Measurements from ENCODE around the gene PIWIL4.
"Not testable (repeated sequence)": the region's sequence is repeated elsewhere in the genome, so short reads cannot be mapped to it uniquely, and the experiment has no call there.

The PIWIL4 gene

GRCh38 chr11:94546886-94547285 lies 20.3 kb upstream of the PIWIL4 start:
- DNase-seq (ENCODE audit: low read depth in 2 of 2, low spot score in 1 of 2), result no peak

- DNase-seq (ENCODE audit: low read depth in 2 of 2, low spot score in 1 of 2), result no peak
Measured at GRCh38 chr11:94549146-94549545, 18.0 kb upstream of the PIWIL4 start.

- DNase-seq (ENCODE audit: low read depth in 2 of 2, low spot score in 1 of 2), result no peak
Measured at GRCh38 chr11:94550513-94550912, 16.7 kb upstream of the PIWIL4 start.

- DNase-seq (ENCODE audit: low read depth in 2 of 2, low spot score in 1 of 2), result no peak
Measured at GRCh38 chr11:94553938-94554337, 13.2 kb upstream of the PIWIL4 start.

GRCh38 chr11:94555752-94556329 lies 11.3 kb upstream of the PIWIL4 start:
- DNase-seq (ENCODE audit: low read depth in 2 of 2, low spot score in 1 of 2), result not testable (repeated sequence)

GRCh38 chr11:94557421-94557820 lies 9.7 kb upstream of the PIWIL4 start:
- DNase-seq (ENCODE audit: low read depth in 2 of 2, low spot score in 1 of 2), result no peak

GRCh38 chr11:94557992-94558391 lies 9.2 kb upstream of the PIWIL4 start:
- no peak for DNase-seq (ENCODE audit: low read depth in 2 of 2, low spot score in 1 of 2)

GRCh38 chr11:94558468-94558867 lies 8.7 kb upstream of the PIWIL4 start:
- DNase-seq (ENCODE audit: low read depth in 2 of 2, low spot score in 1 of 2), result no peak

- no peak for DNase-seq (ENCODE audit: low read depth in 2 of 2, low spot score in 1 of 2)
Measured at GRCh38 chr11:94558932-94559331, 8.2 kb upstream of the PIWIL4 start.

- no peak for DNase-seq (ENCODE audit: low read depth in 2 of 2, low spot score in 1 of 2)
Measured at GRCh38 chr11:94559361-94559760, 7.8 kb upstream of the PIWIL4 start.

- no peak for DNase-seq (ENCODE audit: low read depth in 2 of 2, low spot score in 1 of 2)
Measured at GRCh38 chr11:94560834-94561233, 6.3 kb upstream of the PIWIL4 start.

- DNase-seq (ENCODE audit: low read depth in 2 of 2, low spot score in 1 of 2), result no peak
Measured at GRCh38 chr11:94563176-94563847, 3.9 kb upstream of the PIWIL4 start.

GRCh38 chr11:94563848-94564467 lies 3.2 kb upstream of the PIWIL4 start:
- DNase-seq (ENCODE audit: low read depth in 2 of 2, low spot score in 1 of 2), result no peak

GRCh38 chr11:94568200-94568599 lies 1.0 kb downstream of the PIWIL4 start:
- no peak for DNase-seq (ENCODE audit: low read depth in 2 of 2, low spot score in 1 of 2)

- no peak for DNase-seq (ENCODE audit: low read depth in 2 of 2, low spot score in 1 of 2)
Measured at GRCh38 chr11:94568717-94569116, 1.5 kb downstream of the PIWIL4 start.

- not testable (repeated sequence) for DNase-seq (ENCODE audit: low read depth in 2 of 2, low spot score in 1 of 2)
Measured at GRCh38 chr11:94572975-94573374, 5.8 kb downstream of the PIWIL4 start.

GRCh38 chr11:94574193-94574961 lies 7.2 kb downstream of the PIWIL4 start:
- no peak for DNase-seq (ENCODE audit: low read depth in 2 of 2, low spot score in 1 of 2)

- no peak for DNase-seq (ENCODE audit: low read depth in 2 of 2, low spot score in 1 of 2)
Measured at GRCh38 chr11:94576306-94576705, 9.1 kb downstream of the PIWIL4 start.

- no peak for DNase-seq (ENCODE audit: low read depth in 2 of 2, low spot score in 1 of 2)
Measured at GRCh38 chr11:94577841-94578240, 10.7 kb downstream of the PIWIL4 start.

GRCh38 chr11:94581926-94582325 lies 14.8 kb downstream of the PIWIL4 start:
- no peak for DNase-seq (ENCODE audit: low read depth in 2 of 2, low spot score in 1 of 2)

GRCh38 chr11:94583213-94583865 lies 16.2 kb downstream of the PIWIL4 start:
- no peak for DNase-seq (ENCODE audit: low read depth in 2 of 2, low spot score in 1 of 2)

All from stimulated activated CD8-positive, alpha-beta memory T cell treated with anti-CD3 and anti-CD28 coated beads, Interleukin-4, amount 100 ng/mL, for 4 hours (primary cell).